GM18861 (cell line): ENCODE data around the gene BCL6B.

Experiments used
- ATAC-seq: cut with Tn5 transposase; IDR thresholded peaks from one replicate; pipeline ENCODE4 v1.9.1; 2021; ENCODE audit not compliant: unreplicated experiment

BCL6B gene

DNA sequence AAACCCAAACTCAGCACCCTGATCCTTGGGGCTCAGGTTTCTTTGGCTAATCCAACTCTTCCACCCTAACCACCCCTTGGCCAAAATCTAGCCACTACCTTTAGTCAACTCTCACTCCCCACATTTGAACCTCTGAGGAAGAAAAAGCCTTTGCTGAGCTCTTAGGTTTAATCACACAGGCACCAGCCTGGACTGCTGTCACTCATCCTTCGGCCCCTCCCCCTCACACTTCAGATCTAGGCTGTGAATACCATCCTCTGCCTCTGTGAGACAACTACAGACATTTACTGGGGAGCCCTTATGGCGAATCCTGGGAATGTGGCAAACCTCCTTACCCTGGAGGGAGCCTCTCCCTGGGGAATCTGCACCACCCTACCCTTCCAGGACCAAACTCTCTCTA lies 15.7 kb upstream of the BCL6B start:
- no peak for ATAC-seq

DNA sequence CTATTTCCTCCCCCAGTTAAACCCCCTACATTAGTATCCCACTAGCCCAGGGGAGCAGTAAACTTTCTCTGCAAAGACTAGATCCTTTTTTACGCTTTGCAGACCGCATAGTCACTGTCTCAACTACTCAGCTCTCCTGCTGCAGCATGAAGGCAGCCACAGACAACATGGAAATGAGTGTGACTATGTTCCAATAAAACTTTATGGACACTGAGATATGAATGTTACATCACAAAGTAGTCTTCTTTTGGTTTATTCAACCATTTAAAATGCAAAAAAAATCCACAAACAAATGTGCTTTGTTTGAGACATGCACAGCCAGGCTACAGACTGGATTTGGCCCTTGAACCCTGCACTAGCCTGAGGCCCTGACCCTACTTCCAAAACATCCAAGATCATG lies 12.3 kb upstream of the BCL6B start:
- ATAC-seq, result no peak

DNA sequence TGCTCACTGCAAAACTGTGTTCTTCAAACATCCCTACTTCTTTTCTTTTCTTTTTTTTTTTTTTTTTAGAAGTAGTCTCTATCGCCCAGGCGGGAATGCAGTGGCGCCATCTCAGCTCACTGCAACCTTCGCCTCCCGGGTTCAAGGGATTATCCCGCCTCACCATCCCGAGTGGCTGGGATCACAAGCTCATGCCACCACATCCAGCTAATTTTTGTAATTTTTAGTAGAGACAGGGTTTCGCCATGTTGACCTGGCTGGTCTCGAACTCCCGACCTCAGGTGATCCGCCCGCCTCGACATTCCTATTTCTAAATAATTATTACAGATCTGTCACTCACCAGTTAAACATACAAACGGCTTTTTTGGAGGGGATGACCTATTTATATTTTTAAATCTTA lies 11.4 kb upstream of the BCL6B start:
- ATAC-seq, result no peak

DNA sequence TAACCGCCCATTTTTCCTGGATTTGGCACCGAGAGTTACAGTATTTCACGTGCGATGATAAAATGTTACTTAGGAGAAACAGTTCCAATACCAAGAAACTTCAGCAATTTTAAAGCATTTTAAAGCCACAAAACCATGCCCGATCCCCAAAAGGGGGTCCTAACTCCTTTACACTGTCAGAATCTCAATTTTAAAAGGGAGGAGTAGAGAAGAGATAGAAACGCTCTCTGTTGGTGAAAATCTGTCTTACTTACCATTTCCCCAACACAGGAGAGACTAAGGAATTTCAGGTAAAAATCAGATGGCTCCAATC lies 11.0 kb upstream of the BCL6B start:
- no peak for ATAC-seq

DNA sequence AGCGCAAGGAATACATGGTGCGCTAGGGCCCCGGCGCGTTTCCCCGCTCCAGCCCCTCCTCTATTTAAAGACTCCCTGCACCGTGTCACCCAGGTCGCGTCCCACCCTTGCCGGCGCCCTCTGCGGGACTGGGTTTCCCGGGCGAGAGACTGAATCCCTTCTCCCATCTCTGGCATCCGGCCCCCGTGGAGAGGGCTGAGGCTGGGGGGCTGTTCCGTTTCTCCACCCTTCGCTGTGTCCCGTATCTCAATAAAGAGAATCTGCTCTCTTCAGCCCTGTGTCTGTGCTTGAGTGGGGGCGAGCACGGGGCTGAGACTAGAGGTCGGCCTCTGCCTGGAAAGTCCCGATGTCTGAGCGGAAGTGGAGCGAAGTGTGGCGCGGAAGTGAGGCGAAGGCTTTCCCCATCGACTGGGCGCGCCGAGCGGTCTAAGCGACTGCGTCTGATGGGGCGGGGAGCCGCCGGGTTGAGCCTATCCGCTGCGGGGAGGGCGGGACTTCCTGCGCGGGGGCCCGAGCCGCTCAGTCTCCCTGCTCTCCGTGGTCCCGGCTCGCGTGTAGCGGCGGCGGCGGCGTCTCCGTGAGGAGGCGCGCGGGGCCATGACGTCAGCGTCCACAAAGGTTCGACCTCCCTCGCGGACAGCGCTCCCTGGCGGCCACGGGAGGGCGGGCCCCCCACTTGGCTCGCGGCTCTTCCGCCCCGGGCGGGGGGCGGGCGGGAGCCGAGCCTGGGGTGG lies 8.4 kb upstream of the BCL6B start:
- ATAC-seq, result peak; percentile 58

DNA sequence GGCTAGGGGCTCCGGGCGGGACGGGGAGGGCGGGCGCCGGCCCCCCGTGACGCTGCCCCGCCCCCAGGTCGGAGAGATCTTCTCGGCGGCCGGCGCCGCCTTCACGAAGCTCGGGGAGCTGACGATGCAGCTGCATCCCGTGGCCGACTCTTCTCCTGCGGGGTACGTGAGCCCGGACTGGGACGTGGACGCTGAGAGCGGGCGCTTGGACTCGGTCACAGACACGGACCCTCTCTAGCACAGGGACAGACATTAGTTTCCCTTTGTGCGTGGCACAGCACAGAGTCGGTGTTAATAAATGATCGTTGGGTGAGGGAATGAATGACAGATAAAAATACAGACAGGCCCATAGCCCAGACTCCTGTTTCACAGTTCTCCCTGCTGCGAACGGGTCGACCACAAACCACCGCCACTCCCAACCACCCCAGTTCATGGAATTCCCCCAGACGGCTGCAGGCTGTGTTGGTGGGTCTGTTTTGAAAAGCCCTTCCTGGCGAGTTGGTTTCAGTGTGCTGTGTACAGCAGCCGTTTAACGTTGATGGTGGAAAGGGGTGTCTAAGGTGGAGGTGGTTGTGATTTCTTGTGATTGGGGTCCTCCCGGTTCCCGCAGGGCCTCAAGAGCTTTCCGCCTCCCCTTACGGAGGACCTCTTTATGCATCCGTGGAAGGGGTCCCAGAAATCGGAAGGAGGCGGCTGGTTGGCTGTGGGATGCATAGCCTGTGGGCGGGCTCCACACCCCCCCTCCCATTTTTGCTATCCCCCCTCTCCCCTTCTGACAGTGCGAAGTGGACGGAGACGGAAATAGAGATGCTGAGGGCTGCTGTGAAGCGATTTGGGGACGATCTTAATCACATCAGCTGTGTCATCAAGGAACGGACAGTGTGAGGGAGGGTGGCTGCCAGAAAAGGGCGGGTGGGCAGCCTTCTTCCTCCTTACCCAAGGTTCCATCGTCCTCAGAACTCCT lies 7.6 kb upstream of the BCL6B start:
- ATAC-seq, result peak; percentile 3

DNA sequence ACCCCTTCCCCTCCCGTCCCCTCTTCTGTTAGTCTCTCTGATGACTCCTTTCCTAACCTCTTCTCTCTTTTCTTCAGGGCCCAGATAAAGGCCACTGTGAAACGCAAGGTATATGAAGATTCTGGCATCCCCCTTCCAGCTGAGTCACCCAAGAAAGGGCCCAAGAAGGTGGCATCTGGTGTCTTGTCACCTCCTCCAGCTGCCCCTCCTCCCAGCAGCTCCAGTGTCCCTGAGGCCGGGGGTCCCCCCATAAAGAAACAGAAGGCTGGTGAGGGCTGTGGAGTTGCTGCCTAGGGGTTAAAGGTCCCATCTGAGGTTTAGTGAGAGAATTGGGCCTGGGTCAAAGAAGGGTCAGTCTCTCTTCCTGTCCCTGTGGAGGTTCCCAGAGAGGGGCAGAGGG lies 6.4 kb upstream of the BCL6B start:
- ATAC-seq, result no peak

DNA sequence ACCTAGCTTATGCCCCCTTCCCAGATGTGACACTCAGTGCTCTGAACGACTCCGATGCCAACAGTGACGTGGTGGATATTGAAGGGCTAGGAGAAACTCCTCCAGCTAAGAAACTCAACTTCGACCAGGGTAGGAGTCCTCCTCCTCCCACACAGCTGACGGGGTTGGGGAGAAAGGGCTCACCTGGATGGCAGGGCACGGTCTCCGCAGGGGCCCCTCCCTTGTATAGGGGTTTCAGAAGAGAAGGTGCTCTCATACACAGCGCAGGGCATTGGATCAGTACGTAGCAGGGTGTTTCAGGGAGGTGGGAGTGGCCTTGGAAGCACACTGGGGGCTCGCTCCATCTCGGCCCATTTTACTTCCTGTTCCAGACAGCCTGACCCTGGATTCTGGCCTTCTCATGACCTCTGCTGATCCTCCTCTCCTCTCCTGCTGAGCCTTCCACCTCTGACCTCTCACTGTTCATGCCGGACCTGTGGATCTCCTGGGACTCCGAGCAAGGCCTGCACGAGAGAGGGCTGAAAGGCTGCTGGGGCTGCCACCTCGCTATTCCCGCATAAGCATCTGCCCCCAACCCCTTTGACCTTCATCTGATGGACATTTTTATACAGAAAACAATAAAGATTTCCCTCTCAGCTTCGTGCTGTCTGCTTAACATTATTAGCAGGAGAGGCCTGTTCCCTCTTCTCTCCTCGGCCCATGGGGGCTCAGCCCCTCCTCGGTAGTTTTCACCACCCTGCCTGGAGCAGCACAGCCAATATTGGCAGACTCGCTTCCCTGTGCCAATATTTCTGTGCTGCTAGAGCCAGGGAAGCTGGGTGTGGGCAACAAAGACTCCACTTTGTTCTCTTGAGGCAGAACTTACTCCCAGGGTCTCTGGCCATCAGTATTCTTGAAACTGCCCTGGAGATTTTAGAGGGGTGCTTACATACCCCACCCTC lies 5.7 kb upstream of the BCL6B start:
- no peak for ATAC-seq

DNA sequence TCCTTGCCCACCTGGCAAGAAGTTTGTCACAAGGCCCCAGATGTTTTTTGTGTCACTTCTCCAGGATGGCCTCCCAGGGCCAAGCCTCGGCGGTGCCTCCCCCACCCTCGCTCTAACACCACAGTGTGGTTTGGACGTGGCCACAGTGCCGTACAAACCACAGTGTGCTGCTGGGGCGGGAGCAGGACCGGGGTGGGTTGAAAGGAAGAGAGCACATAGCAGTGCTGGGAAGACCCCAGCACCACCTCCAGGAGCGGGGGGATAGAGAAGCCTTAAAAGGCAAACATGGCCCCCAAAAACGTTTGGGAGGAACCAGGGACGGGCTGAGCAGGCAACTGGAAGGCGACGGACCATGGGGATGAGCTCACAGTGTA lies 5.0 kb upstream of the BCL6B start:
- ATAC-seq, result no peak

DNA sequence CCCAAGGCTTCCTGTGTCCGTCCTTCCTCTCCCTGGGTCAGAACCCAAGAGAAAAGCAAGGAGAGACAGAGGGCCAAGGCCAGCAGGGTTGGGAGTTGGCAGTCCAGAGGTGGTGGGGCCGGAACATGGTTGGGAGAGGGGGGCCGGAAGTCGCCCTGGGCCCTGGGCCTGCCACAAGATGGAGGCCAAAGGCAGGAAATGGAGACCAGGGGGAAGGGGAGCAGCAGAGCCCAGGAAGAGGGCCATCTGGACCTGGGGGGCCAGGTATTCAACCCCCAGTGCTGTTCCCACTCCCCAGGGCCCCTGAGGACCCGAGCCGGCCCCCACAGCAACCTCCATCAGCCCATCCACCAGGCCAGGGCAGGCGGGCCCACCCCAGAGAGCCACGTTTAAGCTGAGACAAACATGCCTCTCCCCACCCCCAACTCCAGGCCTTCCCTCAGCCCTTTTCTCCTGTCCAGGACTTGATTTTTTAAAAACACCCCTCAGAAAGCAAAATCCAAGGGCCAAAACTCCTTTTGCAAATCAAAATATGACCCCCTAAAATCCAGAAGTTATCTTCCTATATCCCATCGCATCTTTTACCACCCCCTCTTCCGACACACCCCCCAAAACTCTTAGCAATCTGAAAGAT lies 4.4 kb upstream of the BCL6B start:
- ATAC-seq, result no peak

DNA sequence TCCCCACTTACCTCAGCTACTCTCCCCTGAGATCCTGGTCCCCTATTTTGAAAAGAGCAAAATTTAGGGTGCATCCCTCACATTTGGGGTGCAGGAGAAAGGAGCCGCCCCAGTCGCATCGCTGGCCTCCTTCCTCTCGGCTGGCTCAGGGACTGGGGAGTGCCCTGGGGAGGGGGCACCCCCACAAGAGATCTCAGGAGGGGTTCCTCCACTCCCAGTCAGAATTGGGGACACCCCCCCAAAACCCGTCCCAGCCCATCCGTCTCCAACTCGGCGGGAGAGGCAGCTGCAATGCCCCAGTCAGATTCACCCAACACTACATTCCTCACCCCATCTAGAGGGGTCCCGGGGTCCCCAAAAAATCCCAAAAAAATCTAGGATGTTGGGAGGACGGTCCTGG lies 3.5 kb upstream of the BCL6B start:
- no peak for ATAC-seq

DNA sequence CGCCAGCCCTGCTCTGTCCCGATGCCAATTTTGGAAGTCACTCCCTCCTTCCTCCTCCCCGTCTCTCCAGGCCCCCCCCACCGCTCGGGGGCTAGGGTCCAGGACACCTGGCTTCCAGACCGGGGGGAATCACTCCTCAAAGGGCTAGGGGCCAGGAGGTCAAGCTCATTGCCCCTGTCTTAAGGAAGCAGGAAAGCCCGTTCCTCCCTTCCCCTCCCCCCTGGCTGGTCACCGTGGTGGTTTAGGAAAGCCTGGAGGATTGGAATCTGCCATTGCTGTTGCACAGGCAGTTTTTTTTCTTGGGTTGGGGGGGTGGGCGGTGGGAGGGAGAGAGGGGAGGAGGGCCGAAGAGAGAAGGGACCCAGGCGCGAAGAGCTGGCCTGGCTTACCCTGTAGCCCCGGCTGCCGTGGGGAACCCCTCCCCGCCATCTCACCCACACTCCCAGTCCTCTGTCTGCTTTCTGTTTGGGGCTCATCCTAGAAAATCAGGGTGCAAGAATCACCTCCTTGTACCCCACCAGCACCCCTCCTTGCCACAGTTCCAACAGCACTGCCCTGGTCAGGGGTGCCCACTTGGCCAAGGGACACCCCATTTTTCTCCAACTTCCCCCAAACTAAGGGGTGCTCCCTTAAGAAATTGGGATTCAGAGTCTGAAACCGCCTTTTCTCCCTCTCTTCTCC lies 2.9 kb upstream of the BCL6B start:
- ATAC-seq, result no peak

DNA sequence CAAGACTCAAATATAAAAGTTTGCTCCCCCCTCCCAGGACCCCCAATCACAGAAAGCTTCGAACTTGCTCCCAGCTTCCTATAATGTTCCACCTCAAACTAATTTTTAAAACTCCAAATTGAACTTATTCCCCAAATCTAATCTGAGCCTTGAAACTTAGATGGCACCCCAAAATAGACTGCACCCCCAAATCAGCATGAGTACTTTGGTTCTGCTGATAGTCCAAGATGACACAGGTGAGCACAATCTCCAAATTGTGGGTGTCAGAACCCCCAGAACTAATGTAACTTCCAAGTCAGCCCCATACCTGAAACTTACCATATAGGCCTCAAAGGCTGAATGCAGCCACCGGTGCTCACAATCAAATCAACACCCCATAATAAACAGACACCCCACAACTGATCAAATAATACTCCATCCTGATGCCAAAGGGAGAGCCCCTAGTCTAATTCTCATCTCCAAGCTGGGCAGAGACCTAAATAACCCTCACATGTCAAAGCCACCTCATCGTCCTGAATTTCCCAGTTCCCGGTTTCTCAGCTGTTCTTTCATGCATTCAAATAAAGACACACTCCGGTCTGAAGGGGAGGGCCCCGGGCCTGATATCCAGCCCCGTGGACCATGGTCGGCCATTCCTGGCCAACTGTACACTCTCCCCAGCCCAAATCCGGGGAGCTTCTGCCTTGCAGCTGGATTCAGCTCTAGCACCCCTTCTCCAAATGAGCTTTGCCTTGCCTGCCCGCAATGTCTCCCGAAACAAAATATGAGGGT lies 1.8 kb upstream of the BCL6B start:
- ATAC-seq, result no peak

DNA sequence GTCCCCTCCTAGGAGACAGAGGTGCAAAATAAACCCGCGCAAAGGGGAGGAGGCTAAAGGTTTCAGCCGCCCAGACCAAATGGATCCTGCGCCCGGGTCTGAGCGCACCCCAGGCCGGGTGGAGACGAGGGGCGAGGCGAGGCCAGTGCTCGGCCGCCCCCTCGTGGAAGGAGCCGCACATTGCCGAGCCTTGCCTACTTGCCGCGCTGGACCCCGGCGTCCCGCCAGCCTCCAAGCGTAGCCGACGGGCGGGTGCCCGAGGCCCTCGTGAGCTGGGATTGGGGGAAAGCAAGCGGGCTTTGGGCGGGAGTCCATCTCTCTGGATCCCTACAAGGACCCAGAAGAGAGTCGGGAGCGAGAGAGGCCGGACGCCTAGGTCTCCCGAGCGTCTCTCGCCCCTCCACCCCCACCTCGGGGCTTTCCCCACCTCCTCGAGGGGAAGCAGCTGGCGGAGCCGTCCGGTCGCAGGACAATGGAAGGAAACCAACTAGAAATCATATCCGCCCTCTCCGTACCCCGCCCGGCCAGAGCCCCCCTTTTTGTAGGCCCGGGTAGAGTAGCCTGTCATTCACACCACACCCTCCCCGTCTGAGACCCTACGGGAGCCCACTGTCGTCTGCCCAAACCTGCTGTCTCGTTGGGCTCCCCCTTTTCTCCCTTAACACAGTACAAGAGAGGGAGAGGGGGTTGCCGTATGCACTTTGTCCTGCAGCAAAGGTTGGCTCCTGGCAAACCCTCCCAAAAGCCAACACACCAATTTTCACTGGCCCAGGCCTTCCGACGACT lies 664 bp upstream of the BCL6B start:
- peak; percentile 61 for ATAC-seq

DNA sequence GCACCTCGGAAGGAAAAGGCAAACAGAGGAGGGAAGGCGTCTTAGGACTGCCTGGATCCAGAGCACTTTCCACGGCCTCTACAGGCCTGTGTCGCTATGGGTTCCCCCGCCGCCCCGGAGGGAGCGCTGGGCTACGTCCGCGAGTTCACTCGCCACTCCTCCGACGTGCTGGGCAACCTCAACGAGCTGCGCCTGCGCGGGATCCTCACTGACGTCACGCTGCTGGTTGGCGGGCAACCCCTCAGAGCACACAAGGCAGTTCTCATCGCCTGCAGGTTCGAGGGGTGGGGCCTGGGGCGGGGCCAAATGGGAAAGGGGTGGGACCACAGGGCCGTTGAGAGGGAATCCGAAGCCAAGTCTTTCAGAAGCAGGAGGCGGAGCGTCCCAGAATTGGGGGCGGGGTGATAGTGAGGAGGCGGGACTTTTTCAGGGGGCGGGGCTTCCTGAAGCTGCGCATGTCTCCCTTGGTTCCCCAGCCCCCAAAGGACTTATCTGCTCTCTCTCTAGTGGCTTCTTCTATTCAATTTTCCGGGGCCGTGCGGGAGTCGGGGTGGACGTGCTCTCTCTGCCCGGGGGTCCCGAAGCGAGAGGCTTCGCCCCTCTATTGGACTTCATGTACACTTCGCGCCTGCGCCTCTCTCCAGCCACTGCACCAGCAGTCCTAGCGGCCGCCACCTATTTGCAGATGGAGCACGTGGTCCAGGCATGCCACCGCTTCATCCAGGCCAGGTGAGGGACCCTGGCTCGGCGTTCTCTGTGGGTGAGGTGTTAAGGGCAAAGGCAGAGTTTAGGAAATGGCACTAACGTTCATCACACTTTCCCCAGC lies 939 bp downstream of the BCL6B start:
- no peak for ATAC-seq

DNA sequence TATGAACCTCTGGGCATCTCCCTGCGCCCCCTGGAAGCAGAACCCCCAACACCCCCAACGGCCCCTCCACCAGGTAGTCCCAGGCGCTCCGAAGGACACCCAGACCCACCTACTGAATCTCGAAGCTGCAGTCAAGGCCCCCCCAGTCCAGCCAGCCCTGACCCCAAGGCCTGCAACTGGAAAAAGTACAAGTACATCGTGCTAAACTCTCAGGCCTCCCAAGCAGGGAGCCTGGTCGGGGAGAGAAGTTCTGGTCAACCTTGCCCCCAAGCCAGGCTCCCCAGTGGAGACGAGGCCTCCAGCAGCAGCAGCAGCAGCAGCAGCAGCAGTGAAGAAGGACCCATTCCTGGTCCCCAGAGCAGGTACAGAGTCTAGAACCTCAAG lies 1.5 kb downstream of the BCL6B start:
- no peak for ATAC-seq

DNA sequence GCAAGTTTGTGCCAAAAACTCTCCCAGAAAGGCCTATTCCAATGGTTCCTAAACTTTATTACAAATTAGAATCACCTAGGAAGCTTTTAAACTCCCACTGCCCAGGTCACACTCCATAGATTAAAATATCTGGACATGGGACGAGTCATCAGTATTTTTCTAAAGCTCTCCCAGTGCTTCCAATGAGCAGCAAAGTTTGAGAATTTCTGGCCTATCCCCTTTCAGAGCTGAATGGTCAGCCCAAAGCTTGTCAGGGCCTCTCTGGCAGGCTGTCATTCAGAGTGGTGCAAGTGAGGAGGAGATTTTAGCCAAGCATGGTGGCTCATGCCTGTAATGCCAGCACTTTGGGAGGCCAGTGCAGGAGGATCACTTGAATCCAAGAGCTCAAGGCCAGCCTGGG lies 2.4 kb downstream of the BCL6B start:
- no peak for ATAC-seq

DNA sequence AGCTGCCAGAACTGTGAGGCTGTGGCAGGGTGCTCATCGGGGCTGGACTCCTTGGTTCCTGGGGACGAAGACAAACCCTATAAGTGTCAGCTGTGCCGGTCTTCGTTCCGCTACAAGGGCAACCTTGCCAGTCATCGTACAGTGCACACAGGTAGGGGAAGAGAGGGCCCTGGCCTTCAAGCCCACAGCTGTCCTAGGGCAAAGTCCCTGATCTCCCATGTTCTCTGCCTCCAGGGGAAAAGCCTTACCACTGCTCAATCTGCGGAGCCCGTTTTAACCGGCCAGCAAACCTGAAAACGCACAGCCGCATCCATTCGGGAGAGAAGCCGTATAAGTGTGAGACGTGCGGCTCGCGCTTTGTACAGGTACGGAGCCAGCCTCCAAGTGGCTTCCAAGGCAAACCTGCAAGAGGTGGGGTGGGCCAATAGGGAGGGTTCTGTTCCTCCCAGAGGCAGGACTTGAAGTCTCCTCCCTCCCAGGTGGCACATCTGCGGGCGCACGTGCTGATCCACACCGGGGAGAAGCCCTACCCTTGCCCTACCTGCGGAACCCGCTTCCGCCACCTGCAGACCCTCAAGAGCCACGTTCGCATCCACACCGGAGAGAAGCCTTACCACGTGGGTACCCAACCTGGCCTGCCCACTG lies 3.7 kb downstream of the BCL6B start:
- no peak for ATAC-seq
